Activated naive CD4-positive, alpha-beta T cell treated with anti-CD3 and anti-CD28 coated beads, Interleukin-2, amount 10 ng/mL, durations not matched to agents 7 days and 5 days (primary cell): ENCODE data around the gene LHX4.

Experiments
- CTCF ChIA-PET: fragments of 350-600 bp; sonication (Branson Sonifier 250); formaldehyde crosslinking; loops from one replicate; lab custom pipeline; 2021; ENCODE audit warnings: antibody characterized with exemption; lab: Charles Lee
- DNase-seq: peaks from one replicate; pipeline ENCODE4 v3.0.0-alpha.2; 2020
- H3K27ac Mint-ChIP-seq: one replicate; pipeline ENCODE4 v1.8.0; 2021; ENCODE audit warnings: mild to moderate bottlenecking, moderate library complexity, mixed read lengths
- H3K27me3 Mint-ChIP-seq: one replicate; pipeline ENCODE4 v1.8.0; 2021; ENCODE audit warnings: mild to moderate bottlenecking, mixed read lengths
- H3K36me3 Mint-ChIP-seq: one replicate; pipeline ENCODE4 v1.8.0; 2021; ENCODE audit warnings: mixed read lengths
- H3K4me1 Mint-ChIP-seq: one replicate; pipeline ENCODE4 v1.8.0; 2021; ENCODE audit warnings: mixed read lengths
- H3K4me3 Mint-ChIP-seq: one replicate; pipeline ENCODE4 v1.8.0; 2021; ENCODE audit warnings: mild to moderate bottlenecking, moderate library complexity, mixed read lengths
- H3K9me3 Mint-ChIP-seq: one replicate; pipeline ENCODE4 v1.8.0; 2021; ENCODE audit warnings: mixed read lengths

The LHX4 gene

DNA sequence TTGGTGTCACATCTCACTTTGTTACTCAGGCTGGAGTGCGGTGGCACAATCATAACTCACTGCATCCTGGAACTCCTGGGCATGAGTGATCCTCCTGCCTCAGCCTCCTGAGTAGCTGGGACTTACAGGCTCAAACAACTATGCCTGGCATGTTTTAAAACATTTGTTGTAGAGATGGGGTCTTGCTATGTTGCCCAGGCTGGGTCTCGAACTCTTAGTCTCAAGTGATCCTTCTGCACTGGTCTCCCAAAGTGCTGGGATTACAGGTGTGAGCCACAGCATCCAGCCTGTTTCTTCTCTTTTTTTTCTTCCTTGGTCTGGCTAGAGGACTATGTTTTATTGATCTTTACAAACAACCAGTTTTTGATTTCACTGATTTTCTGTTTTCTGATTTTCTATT is 64.6 kb downstream of the LHX4 start:
- no peaks in the 10 kb centered on the region for H3K27me3 Mint-ChIP-seq
- H3K27ac Mint-ChIP-seq: no peak overlapping the region
- CTCF ChIA-PET: interaction anchor here (0.7 kb wide), 1 partner anchor 173 kb away, joined by 4 read pairs; no protein-coding TSS in a partner anchor
- no peak overlapping the region for H3K4me3 Mint-ChIP-seq
- peaks cover 22% of the 10 kb centered on the region for H3K4me1 Mint-ChIP-seq
- no peak for DNase-seq
- peaks cover 6% of the 10 kb centered on the region for H3K36me3 Mint-ChIP-seq
- peaks cover 4% of the 10 kb centered on the region for H3K9me3 Mint-ChIP-seq

DNA sequence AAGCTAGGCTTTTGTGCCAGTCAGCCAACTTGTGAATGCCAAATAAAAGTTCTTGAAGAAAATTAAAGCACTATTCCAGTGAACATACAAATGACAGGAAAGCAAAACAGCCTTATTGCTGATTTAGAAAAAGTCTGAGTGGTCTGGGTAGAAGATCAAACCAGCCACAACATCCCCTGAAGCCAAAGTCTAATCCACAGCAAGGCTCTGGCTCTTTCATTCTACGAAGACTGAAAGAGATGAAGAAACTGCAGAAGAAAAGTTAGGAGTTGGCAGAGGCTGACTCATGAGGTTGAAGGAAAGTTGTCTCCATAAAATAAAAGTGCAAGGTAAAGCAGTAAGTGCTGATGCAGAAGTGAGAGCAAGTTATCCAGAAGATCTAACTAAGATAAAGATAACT is 65.9 kb downstream of the LHX4 start:
- DNase-seq: no peak
- Mint-ChIP-seq H3K36me3 (peaks cover 6% of the 10 kb centered on the region), H3K4me3 (no peak overlapping the region), H3K27me3 (no peaks in the 10 kb centered on the region), H3K27ac (no peak overlapping the region), H3K4me1 (peaks cover 20% of the 10 kb centered on the region), H3K9me3 (peaks cover 4% of the 10 kb centered on the region)
- CTCF ChIA-PET: no interaction called here

GRCh38 chr1:180299479-180300221 is 69.6 kb downstream of the LHX4 start:
- CTCF ChIA-PET: no interaction called here
- Mint-ChIP-seq H3K9me3 (no peaks in the 10 kb centered on the region), H3K36me3 (peaks cover 2% of the 10 kb centered on the region), H3K27ac (no peak overlapping the region), H3K27me3 (no peaks in the 10 kb centered on the region), H3K4me3 (no peak overlapping the region), H3K4me1 (peaks cover 16% of the 10 kb centered on the region)
- no peak for DNase-seq

DNA sequence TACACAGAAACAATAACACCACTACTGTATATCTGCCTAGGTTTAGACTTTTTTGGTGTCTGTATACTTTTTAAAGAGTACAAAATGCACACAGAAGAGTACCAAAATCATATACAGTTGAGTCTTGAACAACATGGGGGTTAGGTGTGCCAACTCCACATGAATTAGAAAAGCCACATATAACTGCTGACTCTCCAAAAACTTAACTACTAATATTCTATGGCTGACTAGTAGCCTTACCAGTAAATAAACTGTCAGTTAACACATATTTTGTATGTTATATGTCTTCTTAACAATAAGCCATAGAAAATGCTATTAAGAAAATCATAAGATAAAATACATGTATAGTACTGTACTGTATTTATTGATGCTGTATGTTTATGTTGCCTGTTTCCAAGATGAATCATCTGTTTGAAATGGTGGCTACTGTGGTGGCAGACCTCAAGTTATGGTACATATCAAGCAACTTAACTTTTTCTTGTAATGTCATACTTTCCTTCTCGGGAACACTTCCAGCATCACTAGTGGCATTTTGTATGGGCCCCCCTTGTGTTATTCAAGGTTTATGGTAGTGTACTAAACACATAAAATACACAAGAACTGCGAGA is 71.2 kb downstream of the LHX4 start:
- H3K36me3 Mint-ChIP-seq: no peaks in the 10 kb centered on the region
- CTCF ChIA-PET: no interaction called here
- no peaks in the 10 kb centered on the region for H3K27me3 Mint-ChIP-seq
- no peak for DNase-seq
- no peak overlapping the region for H3K4me3 Mint-ChIP-seq
- peaks cover 9% of the 10 kb centered on the region for H3K4me1 Mint-ChIP-seq
- H3K27ac Mint-ChIP-seq: no peak overlapping the region
- peaks cover 4% of the 10 kb centered on the region for H3K9me3 Mint-ChIP-seq

GRCh38 chr1:180309338-180309737 is 79.3 kb downstream of the LHX4 start:
- no peak for DNase-seq
- Mint-ChIP-seq H3K4me3 (no peak overlapping the region), H3K27ac (no peak overlapping the region), H3K4me1 (no peaks in the 10 kb centered on the region), H3K36me3 (peaks cover 13% of the 10 kb centered on the region), H3K9me3 (peaks cover 9% of the 10 kb centered on the region), H3K27me3 (no peaks in the 10 kb centered on the region)
- CTCF ChIA-PET: interaction anchor here (0.6 to 1.0 kb wide), 2 partner anchors 45 to 50 kb away, joined by 3 read pairs; no protein-coding TSS in a partner anchor

DNA sequence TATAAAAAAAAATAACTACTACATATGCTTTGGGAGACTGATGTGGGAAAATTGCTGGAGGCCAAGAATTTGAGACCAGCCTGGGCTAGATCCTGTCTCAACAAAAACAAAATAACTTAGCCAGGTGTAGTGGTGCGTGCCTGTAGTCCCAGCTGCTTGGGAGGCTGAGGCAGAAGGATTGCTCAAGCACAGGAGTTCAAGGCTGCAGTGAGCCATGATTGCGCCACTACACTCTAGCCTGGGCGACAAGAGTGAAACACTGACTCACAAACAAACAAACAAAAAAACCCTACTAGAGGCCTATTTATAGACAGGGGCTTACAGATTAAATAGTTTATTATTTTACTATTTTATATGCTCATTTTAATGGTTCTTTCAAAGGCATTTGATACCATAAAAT is 80.0 kb downstream of the LHX4 start:
- CTCF ChIA-PET: interaction anchor here (1.0 kb wide), 1 partner anchor 44 kb away, joined by 3 read pairs; no protein-coding TSS in a partner anchor
- peaks cover 9% of the 10 kb centered on the region for H3K9me3 Mint-ChIP-seq

GRCh38 chr1:180311011-180311730 is 81.1 kb downstream of the LHX4 start:
- H3K27ac Mint-ChIP-seq: no peak overlapping the region
- CTCF ChIA-PET: no interaction called here

More for the DNA sequence above, 80.0 kb downstream of the LHX4 start:
- no peak overlapping the region for H3K27ac Mint-ChIP-seq
- no peak overlapping the region for H3K4me3 Mint-ChIP-seq
- no peaks in the 10 kb centered on the region for H3K4me1 Mint-ChIP-seq
- no peaks in the 10 kb centered on the region for H3K27me3 Mint-ChIP-seq
- H3K36me3 Mint-ChIP-seq: peaks cover 13% of the 10 kb centered on the region
- no peak for DNase-seq

GRCh38 chr1:180312926-180313325 is 82.9 kb downstream of the LHX4 start:
- no peak overlapping the region for H3K27ac Mint-ChIP-seq
- H3K4me3 Mint-ChIP-seq: no peak overlapping the region
- CTCF ChIA-PET: no interaction called here
- no peaks in the 10 kb centered on the region for H3K27me3 Mint-ChIP-seq
- H3K9me3 Mint-ChIP-seq: no peaks in the 10 kb centered on the region
- H3K36me3 Mint-ChIP-seq: peaks cover 12% of the 10 kb centered on the region
- no peaks in the 10 kb centered on the region for H3K4me1 Mint-ChIP-seq
- DNase-seq: no peak

More at GRCh38 chr1:180311011-180311730, 81.1 kb downstream of the LHX4 start:
- Mint-ChIP-seq H3K36me3 (peaks cover 13% of the 10 kb centered on the region), H3K4me3 (no peak overlapping the region), H3K4me1 (no peaks in the 10 kb centered on the region), H3K27me3 (no peaks in the 10 kb centered on the region), H3K9me3 (peaks cover 5% of the 10 kb centered on the region)
- DNase-seq: no peak

DNA sequence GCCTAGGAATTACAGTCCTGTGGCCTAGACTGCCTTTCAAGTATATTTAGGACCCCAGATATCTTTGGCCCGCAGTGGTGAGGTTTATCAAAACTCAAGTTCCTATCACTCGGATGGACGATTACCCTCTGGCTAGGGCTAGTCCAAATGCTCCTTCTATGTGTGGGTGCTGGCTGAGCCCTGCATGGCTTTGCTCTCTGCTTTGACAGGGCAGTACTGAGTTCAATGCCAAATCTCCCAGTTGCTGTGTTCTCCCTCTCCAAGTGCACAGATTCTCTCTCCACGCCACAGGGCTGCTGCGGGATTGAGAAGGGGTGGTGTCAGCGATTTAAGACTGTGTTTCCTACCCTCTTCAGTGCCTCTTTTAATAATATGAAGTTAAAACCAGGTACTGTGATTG is 97.0 kb downstream of the LHX4 start:
- DNase-seq: no peak
- Mint-ChIP-seq H3K36me3 (peaks cover 3% of the 10 kb centered on the region), H3K4me3 (no peak overlapping the region), H3K9me3 (peaks cover 7% of the 10 kb centered on the region), H3K4me1 (no peaks in the 10 kb centered on the region), H3K27me3 (no peaks in the 10 kb centered on the region), H3K27ac (no peak overlapping the region)
- CTCF ChIA-PET: interaction anchor here (0.7 kb wide), 1 partner anchor 80 kb away, joined by 3 read pairs; no protein-coding TSS in a partner anchor
